Muscle of back (tissue), 11 donors: ENCODE data around the gene TNXB. TPM values are rescaled to one million over a fixed set of nuclear protein-coding genes. Genes with fewer than 3 reads are reported as not detected.
"Not testable (repeated sequence)": the region's sequence is repeated elsewhere in the genome, so short reads cannot be mapped to it uniquely, and the experiment has no call there.

Experiments used
- DNase-seq, 3 donors: peaks; one replicate each; pipeline versions ENCODE4 v3.0.0 to v3.0.0-alpha.2; 2013
- polyA plus RNA-seq, 10 donors: library from polyadenylated mRNA; unstranded; fragments of 120-200 nt; gene quantifications; one replicate each; pipeline ENCODE4 v1.2.1, GENCODE V29; 2013; ENCODE audit not compliant: insufficient read length in 10 of 10

Gene TNXB
- polyA plus RNA-seq, 10 donors, result 87.2 to 269 (median 143) TPM

GRCh38 chr6:32043589-32044380, 65.4 kb downstream of the TNXB start:
- not testable (repeated sequence) for DNase-seq

- not testable (repeated sequence) for DNase-seq
Observed at GRCh38 chr6:32042276-32042675, 66.9 kb downstream of the TNXB start.

- not testable (repeated sequence) for DNase-seq
Observed at GRCh38 chr6:32041385-32041784, 67.8 kb downstream of the TNXB start.

GRCh38 chr6:32041050-32041321, 68.2 kb downstream of the TNXB start:
- not testable (repeated sequence) for DNase-seq

- DNase-seq, result not testable (repeated sequence)
Observed at GRCh38 chr6:32040299-32041049, 68.7 kb downstream of the TNXB start.

GRCh38 chr6:32039321-32040274, 69.5 kb downstream of the TNXB start:
- not testable (repeated sequence) for DNase-seq

- DNase-seq, result not testable (repeated sequence)
Observed at GRCh38 chr6:32038878-32039277, 70.3 kb downstream of the TNXB start.

GRCh38 chr6:32037598-32038524, 71.3 kb downstream of the TNXB start, which contains the start of gene CYP21A2:
TSS of gene CYP21A2 (plus strand) at chr6:32038415. CDS start at chr6:32038423, 8 bp downstream.
- not testable (repeated sequence) for DNase-seq

- DNase-seq, result not testable (repeated sequence)
Observed at GRCh38 chr6:32037136-32037535, 72.0 kb downstream of the TNXB start.

GRCh38 chr6:32035283-32036013, 73.7 kb downstream of the TNXB start:
- not testable (repeated sequence) for DNase-seq

- not testable (repeated sequence) for DNase-seq
Observed at GRCh38 chr6:32029553-32029952, 79.6 kb downstream of the TNXB start.

GRCh38 chr6:32028631-32029030, 80.5 kb downstream of the TNXB start:
- not testable (repeated sequence) for DNase-seq

- not testable (repeated sequence) for DNase-seq
Observed at GRCh38 chr6:32022100-32022499, 87.0 kb downstream of the TNXB start.

- DNase-seq, result not testable (repeated sequence)
Observed at GRCh38 chr6:32014547-32014946, 94.6 kb downstream of the TNXB start, which contains the start of gene C4B. TSS of gene C4B (plus strand) at chr6:32014795. CDS start at chr6:32014846, 51 bp downstream.

GRCh38 chr6:32013738-32014137, 95.4 kb downstream of the TNXB start:
- DNase-seq, result not testable (repeated sequence)

GRCh38 chr6:32012941-32013617, 96.1 kb downstream of the TNXB start:
- DNase-seq, result not testable (repeated sequence)

GRCh38 chr6:32010856-32011530, 98.1 kb downstream of the TNXB start:
- not testable (repeated sequence) for DNase-seq

GRCh38 chr6:32009537-32009936, 99.6 kb downstream of the TNXB start:
- not testable (repeated sequence) for DNase-seq
